GM20431 (cell line): ENCODE measurements around the gene CPNE5.

Source experiments
- in situ Hi-C: fragments of 300-500 bp; cut with MseI, MboI; formaldehyde crosslinking; loops from one replicate; pipeline ENCODE4 v1.15.0; 2020; ENCODE audit warnings: low sequenced_read_pairs; ENCODE audit not compliant: unreplicated experiment

Gene CPNE5

DNA sequence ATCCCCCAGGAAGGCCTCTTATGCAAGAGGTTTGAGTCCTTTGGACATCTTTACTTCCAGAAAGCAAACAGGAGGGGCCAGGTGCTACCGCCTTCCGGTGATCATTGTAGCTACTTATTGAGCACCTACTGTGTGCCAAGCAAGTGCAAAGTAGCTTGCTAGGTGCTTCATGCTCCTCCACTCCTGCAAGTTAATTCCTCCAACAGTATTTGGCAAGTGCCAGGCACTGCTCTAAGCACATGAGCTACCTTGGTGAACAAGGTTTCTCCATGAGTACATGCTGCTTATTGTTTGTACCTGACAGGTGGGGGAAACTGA, 2.3 kb downstream of the CPNE5 start:
- in situ Hi-C loops, result no loop called here

DNA sequence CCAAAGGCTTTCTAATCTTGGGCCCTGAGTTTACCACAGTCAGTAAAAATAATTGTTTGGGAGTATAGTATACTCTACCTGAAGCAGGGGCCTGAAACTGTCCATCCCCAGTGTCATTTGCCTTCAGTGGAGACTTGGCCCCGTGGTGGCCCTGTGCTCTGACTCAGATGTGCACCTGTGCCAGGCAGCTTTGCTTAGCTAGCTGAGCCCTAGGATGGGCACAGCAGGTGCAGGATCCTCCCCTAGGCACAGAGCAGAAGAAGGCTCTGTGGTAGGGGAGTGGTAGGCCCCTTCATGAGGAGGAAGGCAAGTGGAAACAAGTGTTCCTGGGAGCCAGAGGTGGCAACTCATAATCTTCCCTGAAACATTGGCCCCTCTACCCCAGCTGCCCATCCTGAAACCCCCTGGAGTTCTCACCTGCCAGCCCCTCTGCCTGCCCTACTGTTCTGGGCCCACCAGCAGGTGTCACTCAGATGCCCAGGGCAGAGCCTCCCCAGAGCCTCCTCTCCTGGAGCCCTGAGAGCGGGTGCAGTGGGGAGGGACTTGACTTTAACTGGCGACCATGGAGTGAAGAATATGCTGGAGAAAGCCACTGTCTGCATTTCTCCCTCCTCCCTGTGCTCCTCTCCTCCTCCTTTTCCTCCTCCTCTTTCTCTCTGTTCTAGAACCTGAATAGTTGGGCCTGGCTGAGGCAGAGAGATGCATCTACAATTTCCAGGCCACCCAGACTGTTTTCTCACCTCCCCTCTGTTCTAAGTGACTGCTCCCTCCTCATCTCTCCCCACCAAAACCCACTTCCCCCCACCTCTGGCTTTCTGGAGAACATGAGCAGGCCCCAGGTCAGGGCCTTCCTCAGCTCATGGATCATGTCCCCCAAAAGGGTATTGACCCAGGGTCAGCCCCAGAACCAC, 2.9 kb downstream of the CPNE5 start:
- in situ Hi-C loops, result no loop called here

DNA sequence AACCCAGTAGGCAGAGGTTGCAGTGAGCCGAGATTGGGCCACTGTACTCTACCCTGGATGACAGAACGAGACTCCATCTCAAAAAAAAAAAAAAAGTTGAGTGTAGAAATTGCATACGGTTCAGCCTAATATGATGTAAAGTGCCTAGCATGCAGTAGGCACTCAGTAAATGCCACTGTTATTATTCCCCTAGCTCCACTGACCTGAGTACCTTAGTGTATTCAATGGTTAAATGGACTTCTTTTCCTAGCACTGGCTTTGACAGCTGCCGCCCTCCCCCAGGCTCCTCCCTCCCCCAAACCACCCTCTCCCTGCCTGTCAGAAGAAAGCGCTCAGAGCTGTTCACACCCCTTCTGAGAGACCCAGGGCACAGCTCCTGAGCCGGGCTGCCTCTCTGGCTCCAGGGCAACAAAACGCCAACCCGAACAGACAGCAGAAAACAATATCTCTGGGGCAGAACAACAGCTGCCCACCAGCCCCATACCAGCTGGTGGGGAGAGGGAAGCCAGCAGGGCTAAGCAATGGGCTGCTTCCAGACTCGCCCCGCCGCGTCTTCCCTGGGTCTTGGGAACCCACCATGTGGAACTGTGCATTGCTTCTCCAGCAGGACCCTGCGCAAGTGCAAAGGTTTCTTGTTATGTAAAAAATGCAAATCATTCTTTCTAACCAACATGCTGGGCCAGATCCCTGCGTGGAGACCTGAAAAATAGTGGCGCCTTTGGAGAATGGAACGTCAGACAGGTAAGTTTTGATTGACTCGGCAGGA, 4.5 kb downstream of the CPNE5 start:
- in situ Hi-C loops, result no loop called here

DNA sequence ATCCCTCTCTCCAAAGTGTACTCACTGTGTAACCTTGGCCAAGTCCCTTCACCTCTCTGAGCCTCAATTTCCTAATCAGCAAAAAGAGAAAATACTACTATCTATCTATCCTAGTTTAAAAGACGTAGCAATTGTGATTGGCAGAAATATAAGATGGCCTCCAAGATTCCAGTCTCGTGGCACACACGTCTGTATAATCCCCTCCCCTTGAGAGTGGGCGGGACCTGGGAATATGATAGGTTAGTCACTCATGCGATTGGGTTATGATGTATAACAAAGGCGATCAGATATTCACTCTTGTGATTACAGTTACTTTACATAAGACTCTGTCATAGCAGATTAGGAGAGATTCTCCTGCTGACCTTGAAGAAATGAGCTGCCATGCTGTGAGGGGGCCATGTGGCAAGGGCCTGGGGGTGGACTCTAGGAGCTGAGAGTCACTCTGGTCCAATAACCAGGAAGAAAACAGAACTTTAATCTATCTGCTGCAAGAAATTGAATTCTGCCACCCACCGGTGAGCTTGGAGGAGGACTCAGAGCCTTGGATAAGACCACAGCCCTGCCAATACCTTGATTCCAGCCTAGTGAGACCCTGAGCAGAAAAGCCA, 6.0 kb downstream of the CPNE5 start:
- in situ Hi-C loops, result no loop called here

DNA sequence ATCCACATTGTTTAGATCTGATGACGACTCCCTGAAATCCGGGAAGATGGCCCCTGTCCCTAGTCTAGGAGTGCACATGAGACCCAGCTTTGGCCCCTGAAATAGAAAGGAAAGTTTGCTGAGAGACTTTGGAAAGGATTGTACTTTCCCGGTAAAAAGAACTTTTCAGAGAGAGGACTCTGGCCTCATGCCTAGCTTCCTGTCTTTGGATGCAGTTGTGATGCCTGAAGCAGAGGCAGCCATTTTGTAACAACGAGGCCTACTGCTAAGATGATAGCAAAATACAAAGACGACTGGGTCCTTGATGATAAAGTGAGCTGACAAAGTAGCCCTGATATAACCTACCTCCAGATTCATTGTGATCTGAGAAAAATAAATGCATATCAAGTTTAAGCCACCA, 6.9 kb downstream of the CPNE5 start:
- in situ Hi-C loops, result no loop called here

DNA sequence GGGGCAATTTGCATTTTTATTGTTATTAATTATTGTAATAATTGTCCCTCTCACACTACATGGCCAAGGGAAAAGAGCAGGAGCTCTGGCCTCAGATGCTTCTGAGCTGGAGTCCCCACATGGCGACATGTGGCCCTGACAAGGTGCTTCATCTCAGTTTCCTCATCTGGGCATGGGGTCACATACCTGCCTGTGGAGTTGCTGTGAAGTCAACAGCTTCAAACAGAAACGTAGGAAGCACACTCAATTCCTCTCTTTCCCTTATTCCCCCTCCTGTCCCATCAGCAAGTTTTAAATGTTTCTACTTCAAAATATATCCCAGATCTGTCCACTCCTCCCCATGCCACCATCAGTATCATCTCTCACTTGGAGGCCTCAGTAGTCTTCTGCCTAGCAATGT, 8.7 kb downstream of the CPNE5 start:
- in situ Hi-C loops, result no loop called here

DNA sequence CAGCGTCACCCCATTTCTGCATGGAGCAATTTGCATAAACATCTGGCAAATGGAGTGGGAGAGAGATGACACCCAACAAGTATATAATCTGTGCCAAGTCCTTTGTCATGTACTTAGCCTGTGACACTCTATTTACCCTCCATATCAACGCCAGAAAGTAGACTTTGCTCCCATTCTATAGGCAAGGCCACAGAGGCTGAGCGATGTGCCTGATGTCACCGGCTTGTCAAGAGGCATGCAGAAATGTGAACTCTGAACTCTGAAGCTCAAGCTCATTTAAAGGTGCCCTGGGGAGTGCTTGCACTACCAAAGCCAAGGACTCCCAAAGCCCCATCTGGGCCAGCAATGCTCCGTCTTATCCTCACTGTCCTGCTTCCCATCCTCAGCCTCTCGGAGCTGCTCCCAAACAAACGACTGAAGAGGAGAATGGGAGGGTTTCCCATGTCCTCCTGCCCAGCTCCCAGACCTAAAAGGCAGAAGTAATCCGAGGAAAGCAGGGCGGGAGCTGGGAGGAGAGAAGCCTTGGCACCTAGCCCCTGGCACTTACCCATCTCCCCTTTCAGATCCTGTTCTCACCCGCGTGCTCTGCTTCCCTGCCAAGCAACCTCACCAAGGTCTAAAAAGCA, 9.2 kb downstream of the CPNE5 start:
- in situ Hi-C loops, result no loop called here

DNA sequence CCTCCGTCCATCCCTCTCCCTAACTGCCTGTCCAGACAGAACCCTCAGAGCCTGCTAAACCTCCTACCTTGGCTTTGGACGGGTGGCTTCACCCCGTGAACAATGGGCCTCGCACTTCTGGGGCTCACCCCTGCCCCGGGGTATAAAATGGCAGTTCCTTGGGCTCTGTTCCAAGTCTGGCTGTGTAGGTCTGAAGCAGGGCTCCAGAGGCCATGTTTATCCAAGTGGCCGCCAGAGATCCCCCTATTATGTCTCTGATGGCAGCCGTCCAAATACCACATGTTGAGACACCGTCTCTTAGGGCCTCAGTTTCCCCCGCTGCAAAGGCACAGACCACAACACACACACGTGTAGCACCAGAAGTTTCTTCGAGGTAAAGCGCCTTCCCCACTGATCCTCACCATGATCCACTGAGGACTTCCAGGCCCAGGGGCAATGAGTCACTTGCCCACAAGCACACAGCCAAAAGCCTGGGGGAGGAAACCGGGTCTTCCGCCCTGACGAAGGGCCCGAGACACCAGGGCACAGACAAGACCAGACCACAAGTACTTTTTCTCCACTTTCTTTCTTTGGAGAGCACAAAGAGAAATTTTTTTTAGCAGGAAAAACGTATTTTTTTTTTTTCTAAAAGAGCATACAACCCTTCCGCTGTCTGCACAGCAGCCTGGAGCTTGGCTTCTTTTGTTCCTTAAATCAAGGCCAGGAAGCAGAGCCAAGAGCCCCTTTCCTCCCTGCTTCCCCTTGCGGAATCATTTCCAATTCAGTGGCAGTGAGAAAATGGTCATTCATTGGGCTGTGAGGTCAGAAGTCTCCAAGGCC, 11.8 kb downstream of the CPNE5 start:
- in situ Hi-C loops, result no loop called here

DNA sequence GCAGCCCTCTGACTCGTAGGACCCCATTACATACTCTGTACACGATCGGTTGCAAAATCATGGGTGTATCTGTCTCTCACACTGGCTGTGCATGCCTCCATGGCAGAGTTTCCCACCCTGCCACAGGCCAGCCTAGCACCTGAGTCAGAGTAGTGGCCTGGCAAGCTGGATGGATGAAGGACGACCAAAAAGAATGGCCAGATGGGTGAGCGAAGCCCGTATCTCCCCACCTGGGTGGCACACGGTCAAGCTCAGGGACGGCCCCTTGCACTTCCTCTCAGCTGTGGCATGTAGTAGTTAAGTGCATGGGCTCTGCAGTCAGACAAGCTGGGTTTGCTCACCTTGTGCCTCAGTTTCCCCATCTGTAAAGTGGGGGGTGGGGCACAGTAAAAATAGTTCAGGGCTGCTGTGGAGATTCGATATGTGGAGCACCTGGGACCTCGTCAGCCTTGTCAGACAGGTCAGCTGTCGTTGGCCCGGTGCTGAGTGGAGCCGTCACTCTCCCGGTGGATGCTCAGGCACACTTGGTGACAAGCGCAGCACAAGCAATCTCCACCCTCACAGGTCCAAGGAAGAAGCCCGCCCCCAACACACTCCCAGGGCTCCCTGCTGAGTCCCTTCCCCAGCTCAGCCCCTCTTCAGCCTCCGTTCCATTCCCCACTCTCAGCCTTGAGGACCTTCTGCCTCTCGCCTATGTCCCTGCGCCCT, 12.6 kb downstream of the CPNE5 start:
- in situ Hi-C loops, result no loop called here

DNA sequence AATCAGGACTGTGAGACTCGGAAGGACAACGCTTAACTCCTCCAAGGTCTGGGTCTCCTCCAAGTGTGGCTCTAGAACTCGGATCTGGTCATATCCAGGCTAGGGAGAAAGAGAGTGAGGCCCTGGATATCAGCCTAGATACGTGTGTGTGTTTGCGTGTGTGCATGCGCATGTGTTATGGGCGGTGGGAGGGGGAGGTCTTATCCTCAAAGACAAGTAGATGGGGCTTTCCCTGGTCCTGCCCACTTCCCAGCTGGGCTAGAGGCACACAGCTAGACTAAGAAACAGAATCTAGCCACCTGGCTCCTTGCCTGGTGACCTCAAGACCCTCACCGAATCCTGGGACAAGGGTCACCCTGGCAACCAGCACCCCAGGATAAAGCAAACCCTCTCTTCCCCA, 13.2 kb downstream of the CPNE5 start:
- in situ Hi-C loops, result no loop called here

DNA sequence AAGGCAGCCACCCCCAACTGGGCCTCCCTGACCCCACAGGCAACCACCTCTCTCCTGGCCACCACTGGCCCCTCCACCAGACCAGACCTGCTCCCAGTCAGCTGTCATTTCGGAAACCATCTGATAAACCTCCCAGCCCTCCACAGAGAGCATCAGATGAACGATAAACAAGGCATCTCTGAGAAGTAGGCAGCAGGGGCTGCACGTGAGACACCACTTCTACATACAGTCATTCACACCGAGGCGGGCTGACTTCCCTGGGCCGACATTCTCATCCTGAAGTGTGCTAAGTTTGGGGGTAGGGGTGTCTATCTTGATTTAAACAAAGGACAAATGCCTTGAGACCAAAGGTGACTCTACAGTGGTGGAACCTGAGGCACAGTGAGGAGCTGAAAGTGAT, 13.8 kb downstream of the CPNE5 start:
- in situ Hi-C loops, result no loop called here

DNA sequence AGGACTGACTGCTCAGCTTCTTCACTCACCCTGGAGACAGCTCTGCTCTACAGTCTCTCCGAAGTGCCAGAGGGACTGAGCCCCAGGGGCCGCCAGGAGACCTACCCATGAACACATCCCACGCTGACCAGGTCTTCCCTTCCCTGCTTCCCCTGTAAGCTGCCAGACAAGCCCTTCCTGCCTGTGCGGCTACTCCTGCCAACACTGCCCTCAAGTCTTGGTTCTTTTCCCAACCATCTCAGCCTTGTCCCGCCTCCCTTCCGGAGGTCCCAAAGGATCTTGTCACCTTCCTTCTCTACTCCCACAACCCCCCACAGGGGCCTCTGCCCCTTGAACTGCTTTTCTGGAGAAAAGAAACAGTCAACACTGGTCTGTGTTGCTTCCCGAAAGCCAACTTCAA, 15.0 kb downstream of the CPNE5 start:
- in situ Hi-C loops, result no loop called here

DNA sequence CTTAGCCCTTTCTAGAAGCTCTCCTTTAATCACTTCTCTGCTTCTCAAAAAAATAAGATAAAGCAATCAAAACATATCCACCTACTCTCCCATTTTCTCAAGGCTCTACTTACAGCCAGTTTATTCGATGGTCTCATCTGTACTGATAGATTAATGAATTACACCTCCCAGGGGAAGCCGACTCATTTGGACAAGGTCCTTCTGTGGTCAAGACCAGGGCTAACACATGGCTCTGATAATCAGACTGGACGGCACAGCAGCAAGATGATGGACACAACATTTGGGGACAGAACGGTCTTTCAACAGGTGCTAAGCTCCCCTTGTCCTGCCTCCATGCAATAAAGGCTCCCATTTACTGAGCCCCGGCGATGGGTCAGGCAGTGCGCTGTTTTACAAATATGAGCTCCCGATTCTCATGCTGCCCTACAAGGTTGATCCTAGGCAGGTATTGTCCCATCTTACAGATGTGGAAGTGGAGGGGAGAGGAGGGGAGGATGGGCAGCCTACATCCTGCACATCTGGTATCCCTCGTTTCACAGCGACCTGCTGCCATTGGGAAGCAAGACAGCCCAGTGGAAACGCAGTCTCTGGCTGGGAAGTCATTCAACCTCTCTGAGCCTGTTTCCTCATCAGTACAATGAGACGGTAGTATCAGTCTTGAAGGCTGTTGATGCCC, 15.7 kb downstream of the CPNE5 start:
- in situ Hi-C loops, result no loop called here

DNA sequence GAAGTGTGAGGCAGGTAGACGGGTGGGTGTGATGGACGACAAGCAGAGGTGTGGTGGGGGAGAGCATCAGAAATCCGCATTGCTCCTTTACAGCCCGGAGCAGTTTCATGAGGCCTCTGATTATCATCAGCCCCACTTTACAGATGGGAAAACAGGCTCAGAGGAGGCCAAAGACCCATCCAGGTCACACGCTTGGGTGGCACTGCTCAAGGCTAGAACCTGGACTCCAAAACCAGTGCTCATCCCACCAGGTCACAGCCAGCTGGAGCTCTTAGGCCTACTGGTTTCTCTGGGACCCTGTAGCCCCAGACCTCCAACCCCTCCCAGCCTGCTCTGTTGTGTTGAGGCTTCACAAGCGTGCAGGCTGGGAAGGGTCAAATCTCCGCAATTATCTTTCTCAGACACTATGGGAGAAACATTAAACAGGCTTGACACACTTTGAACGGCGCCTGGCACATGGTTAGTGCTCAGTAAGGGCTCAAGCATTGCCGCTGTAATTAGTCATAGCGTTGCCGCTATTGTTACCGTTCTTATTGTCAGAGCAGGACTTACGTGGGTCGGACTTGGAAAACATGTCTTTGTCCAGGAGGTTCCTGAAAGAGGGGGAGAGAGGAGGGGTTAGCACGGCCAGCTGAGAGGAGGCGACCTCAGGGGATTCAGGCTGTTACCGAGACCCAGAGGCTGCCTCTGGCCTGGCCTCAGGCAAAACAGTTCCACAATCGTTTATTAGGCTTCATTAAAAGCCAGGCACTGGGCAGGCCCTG, 16.6 kb downstream of the CPNE5 start:
- in situ Hi-C loops, result no loop called here

DNA sequence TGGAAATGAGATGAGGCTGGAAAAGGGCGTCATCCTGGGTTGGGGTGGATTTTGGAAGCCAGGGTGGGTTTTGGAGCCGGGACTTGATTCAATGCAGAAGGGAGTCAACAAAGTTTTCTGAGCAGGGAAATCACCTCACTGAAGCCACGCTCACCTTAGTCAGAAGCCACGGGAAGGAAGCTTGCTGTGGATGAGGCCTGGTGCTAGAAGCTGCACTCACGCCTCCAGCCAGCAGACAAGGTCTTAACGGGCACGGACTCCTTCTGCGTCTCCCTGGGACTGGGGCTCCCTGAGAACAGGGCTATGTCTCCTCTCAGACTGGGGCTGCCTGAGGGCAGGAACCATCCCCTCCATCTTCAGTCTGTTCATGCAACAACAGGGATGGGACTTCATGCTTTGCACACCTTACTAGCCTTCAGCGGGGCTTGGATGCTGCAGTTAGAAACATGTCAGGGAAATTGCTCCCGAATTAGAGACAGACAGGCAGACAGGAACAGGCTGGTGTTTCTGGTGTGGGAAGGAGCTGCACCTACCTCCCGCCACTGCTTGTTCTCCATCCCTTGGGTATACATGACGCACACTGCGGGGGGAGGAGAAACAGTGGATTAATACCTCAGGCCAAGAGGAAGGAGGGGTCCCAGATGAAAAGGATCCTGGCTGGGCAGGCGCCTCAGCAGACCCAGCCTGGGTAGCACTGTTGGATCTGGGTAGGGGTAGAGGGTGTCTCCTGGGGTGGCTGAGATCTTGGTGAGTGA, 17.5 kb downstream of the CPNE5 start:
- in situ Hi-C loops, result no loop called here

DNA sequence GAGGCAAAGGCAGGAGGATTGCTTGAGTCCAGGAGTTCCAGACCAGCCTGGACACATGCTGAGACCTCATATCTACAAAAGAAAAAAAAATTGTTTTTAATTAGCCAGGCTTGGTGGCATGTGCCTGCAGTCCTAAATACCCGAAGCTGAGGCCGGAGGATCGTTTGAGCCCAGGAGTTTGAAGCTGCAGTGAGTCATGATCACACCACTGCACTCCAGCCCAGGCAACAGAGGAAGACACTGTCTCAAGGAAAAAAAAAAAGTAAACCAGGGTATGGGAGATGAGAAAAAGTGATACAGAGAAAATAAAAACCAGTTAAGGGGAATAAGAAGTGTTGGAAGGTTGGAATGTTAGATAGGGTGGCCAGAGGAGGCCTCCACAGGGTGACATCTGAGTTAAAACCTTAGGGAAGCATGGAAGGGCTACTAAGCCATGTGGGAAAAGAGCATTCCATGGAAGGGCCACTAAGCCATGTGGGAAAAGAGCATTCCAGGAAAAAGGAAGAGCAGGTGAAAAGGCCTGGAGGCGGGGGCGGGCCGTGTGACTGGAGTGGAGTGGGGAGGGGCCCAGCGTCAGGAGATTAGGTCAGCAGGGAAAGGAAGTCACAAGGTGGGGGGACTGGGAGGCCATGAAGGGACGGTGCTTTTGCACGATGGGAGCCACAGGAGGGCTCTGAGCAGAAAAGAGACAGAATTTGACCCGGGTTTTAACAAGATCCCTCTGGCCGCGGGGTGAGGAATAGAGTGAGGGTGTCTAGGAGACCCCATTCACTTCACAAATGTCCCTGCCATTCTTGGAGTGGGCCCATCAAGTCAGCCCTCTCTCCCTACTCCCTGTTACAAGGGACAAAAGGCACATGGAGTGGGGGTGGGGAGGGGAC, 18.3 kb downstream of the CPNE5 start:
- in situ Hi-C loops, result no loop called here
